ENCODE measurements around the gene WDR45B. TPM values are rescaled to one million over a fixed set of nuclear protein-coding genes. Genes with fewer than 3 reads are reported as not detected.

Gene WDR45B
- total RNA-seq, 1 experiment from 2014 or later: 132 TPM

- ChIA-PET CTCF (interaction anchor here (0.6 kb wide), 1 partner anchor 438 kb away, joined by 4 read pairs; no protein-coding TSS in a partner anchor), POLR2A (interaction anchor here (0.7 kb wide), 1 partner anchor 101 kb away, joined by 18 read pairs; no protein-coding TSS in a partner anchor)
- ATAC-seq (no peak), DNase-seq (ENCODE audit: low read depth, low spot score) (no peak)
- in situ Hi-C loops (cut with HindIII; ENCODE audit: low pct_unique_long_range_greater_than_20kb, low sequenced_read_pairs) (no loop called here), intact Hi-C loops (cut with micrococcal nuclease; ENCODE audit: unreplicated experiment) (no loop called here)
- BruUV-seq (replicated peaks): no TSS peak
- TF ChIP-seq SIN3A (IDR thresholded peaks at IDR 0.05; ENCODE audit: borderline replicate concordance, insufficient read depth, low read depth, low read length): no peak
- TF ChIP-seq, protein P1, sequence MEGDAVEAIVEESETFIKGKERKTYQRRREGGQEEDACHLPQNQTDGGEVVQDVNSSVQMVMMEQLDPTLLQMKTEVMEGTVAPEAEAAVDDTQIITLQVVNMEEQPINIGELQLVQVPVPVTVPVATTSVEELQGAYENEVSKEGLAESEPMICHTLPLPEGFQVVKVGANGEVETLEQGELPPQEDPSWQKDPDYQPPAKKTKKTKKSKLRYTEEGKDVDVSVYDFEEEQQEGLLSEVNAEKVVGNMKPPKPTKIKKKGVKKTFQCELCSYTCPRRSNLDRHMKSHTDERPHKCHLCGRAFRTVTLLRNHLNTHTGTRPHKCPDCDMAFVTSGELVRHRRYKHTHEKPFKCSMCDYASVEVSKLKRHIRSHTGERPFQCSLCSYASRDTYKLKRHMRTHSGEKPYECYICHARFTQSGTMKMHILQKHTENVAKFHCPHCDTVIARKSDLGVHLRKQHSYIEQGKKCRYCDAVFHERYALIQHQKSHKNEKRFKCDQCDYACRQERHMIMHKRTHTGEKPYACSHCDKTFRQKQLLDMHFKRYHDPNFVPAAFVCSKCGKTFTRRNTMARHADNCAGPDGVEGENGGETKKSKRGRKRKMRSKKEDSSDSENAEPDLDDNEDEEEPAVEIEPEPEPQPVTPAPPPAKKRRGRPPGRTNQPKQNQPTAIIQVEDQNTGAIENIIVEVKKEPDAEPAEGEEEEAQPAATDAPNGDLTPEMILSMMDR (IDR thresholded peaks at IDR 0.05): no peak
- no peak for TF ChIP-seq TCF7L2 (IDR thresholded peaks at IDR 0.05; ENCODE audit: low read depth, low read length)
- TF ChIP-seq POLR2AphosphoS5 (IDR thresholded peaks at IDR 0.05; ENCODE audit: low read depth, low read length): no peak
- TF ChIP-seq REST (IDR thresholded peaks at IDR 0.05; ENCODE audit: insufficient read depth in 1 of 2, low read depth in 2 of 2, low read length in 1 of 2): no peak
- no peak overlapping the region for H3K4me3 ChIP-seq (ENCODE audit: low read depth in 2 of 2, low read length in 2 of 2)
- no peaks in the 10 kb centered on the region for H3K27me3 ChIP-seq (ENCODE audit: control insufficient read depth, insufficient read depth, low read length)
- no peaks in the 10 kb centered on the region for H3K9me3 ChIP-seq (ENCODE audit: control insufficient read depth, insufficient read depth, low read depth, low read length)
- no peaks in the 10 kb centered on the region for H3K36me3 ChIP-seq (ENCODE audit: control insufficient read depth, insufficient read depth, low read length)
- no peak overlapping the region for H3K27ac ChIP-seq (ENCODE audit: low read length)
- no peaks in the 10 kb centered on the region for H3K4me1 ChIP-seq (ENCODE audit: control insufficient read depth, insufficient read depth, low read length)
These were observed 22.6 kb upstream of the WDR45B start for GRCh38 chr17:82670661-82671450.

GRCh38 chr17:82668631-82669099 is 20.4 kb upstream of the WDR45B start:
- CTCF ChIA-PET: interaction anchor here (0.6 to 1.4 kb wide), 6 partner anchors 9 to 113 kb away, joined by 3 to 9 read pairs (median 5); no protein-coding TSS in a partner anchor
- intact Hi-C loops (cut with micrococcal nuclease; ENCODE audit: unreplicated experiment): loop anchor here (5.0 kb wide), 1 partner anchor 109 kb away; no protein-coding TSS in a partner anchor
- ATAC-seq (peak; percentile 97), DNase-seq (ENCODE audit: low read depth, low spot score) (no peak)
- Histone ChIP-seq H3K9me3 (ENCODE audit: control insufficient read depth, insufficient read depth, low read depth, low read length) (no peaks in the 10 kb centered on the region), H3K36me3 (ENCODE audit: control insufficient read depth, insufficient read depth, low read length) (no peaks in the 10 kb centered on the region), H3K27me3 (ENCODE audit: control insufficient read depth, insufficient read depth, low read length) (no peaks in the 10 kb centered on the region), H3K4me3 (ENCODE audit: low read depth in 2 of 2, low read length in 2 of 2) (peak overlapping the region in 1 of 2 experiments; percentile 21; a peak in 2 of 4 replicates), H3K27ac (ENCODE audit: low read length) (peak overlapping the region; percentile 20; the same call in 1 of the 2 replicates), H3K4me1 (ENCODE audit: control insufficient read depth, insufficient read depth, low read length) (no peaks in the 10 kb centered on the region)
- in situ Hi-C loops (cut with HindIII; ENCODE audit: low pct_unique_long_range_greater_than_20kb, low sequenced_read_pairs): no loop called here
- no TSS peak for BruUV-seq (replicated peaks)
- POLR2A ChIA-PET: no interaction called here
- TF ChIP-seq, protein P1 (IDR thresholded peaks at IDR 0.05): peak; percentile 90
- no peak for TF ChIP-seq TCF7L2 (IDR thresholded peaks at IDR 0.05; ENCODE audit: low read depth, low read length)
